GM23338 (cell line): ENCODE measurements around the gene RNGTT. TPM values are rescaled to one million over a fixed set of nuclear protein-coding genes. Genes with fewer than 3 reads are reported as not detected.
"Not testable (repeated sequence)": the region's sequence is repeated elsewhere in the genome, so short reads cannot be mapped to it uniquely, and the experiment has no call there.

ENCODE experiments used
- ATAC-seq: fragments of 200-7000 bp; cut with Tn5 transposase; 3 replicates; pipeline ENCODE4 v1.9.1; 2020
- DNase-seq: peaks from one replicate; pipeline ENCODE4 v3.0.0-alpha.2; 2015; ENCODE audit warnings: low spot score
- H2AFZ ChIP-seq: fragments of 200-600 bp; sonication (generic); 2 replicates; pipeline ENCODE4 v1.8.0; 2016; ENCODE audit warnings: antibody characterized with exemption, mild to moderate bottlenecking, moderate library complexity
- H3F3A ChIP-seq: fragments of 200-600 bp; sonication (generic); replicated peaks from 2 replicates; pipeline ENCODE4 v1.8.0; 2017; ENCODE audit warnings: antibody characterized with exemption, mixed run types, low read depth
- H3K27ac ChIP-seq: fragments of 200-600 bp; sonication (generic); 2 replicates; pipeline ENCODE4 v1.6.1; 2016; ENCODE audit warnings: low read depth
- H3K27me3 ChIP-seq: fragments of 200-600 bp; sonication (generic); 2 replicates; pipeline ENCODE4 v1.8.0; 2016; ENCODE audit warnings: mild to moderate bottlenecking, mixed run types, moderate library complexity; ENCODE audit not compliant: insufficient read depth
- H3K36me3 ChIP-seq: fragments of 200-600 bp; sonication (generic); 2 replicates; pipeline ENCODE4 v1.8.0; 2016; ENCODE audit warnings: mild to moderate bottlenecking; ENCODE audit not compliant: insufficient read depth
- H3K4me1 ChIP-seq: fragments of 200-600 bp; sonication (generic); 2 replicates; pipeline ENCODE4 v1.8.0; 2016; ENCODE audit warnings: mild to moderate bottlenecking, moderate library complexity; ENCODE audit not compliant: insufficient read depth
- H3K4me2 ChIP-seq: fragments of 200-600 bp; sonication (generic); 2 replicates; pipeline ENCODE4 v1.7.1; 2017; ENCODE audit warnings: mixed run types
- H3K4me3 ChIP-seq: fragments of 200-600 bp; sonication (generic); 2 replicates; pipeline ENCODE4 v1.6.1; 2016; ENCODE audit warnings: mixed run types
- H3K79me2 ChIP-seq: fragments of 200-600 bp; sonication (generic); replicated peaks from 2 replicates; pipeline ENCODE4 v1.8.0; 2017; ENCODE audit warnings: mild to moderate bottlenecking; ENCODE audit not compliant: insufficient read depth
- H3K9me2 ChIP-seq: fragments of 200-600 bp; sonication (generic); 2 replicates; pipeline ENCODE4 v1.8.0; 2017; ENCODE audit not compliant: insufficient read depth
- H4K20me1 ChIP-seq: fragments of 200-600 bp; sonication (generic); replicated peaks from 2 replicates; pipeline ENCODE4 v1.8.0; 2017; ENCODE audit warnings: mild to moderate bottlenecking; ENCODE audit not compliant: insufficient read depth
- H3K27ac Mint-ChIP-seq: 2 replicates; pipeline ENCODE4 v1.8.0; 2020; ENCODE audit warnings: inconsistent platforms, mild to moderate bottlenecking, moderate library complexity, mixed read lengths
- H3K27me3 Mint-ChIP-seq: 3 replicates; pipeline ENCODE4 v1.8.0; 2022; ENCODE audit warnings: low read depth, mild to moderate bottlenecking, moderate library complexity, mixed read lengths, inconsistent platforms; ENCODE audit not compliant: insufficient read depth, poor library complexity
- H3K36me3 Mint-ChIP-seq: 3 replicates; pipeline ENCODE4 v1.8.0; 2021; ENCODE audit warnings: low read depth, mild to moderate bottlenecking, inconsistent platforms, moderate library complexity, mixed read lengths
- H3K4me1 Mint-ChIP-seq: 3 replicates; pipeline ENCODE4 v1.8.0; 2020; ENCODE audit warnings: mild to moderate bottlenecking, inconsistent platforms, mixed read lengths
- H3K4me3 Mint-ChIP-seq: 3 replicates; pipeline ENCODE4 v1.8.0; 2021; ENCODE audit warnings: moderate library complexity, mild to moderate bottlenecking, inconsistent platforms, mixed read lengths
- H3K9me3 Mint-ChIP-seq: 3 replicates; pipeline ENCODE4 v1.8.0; 2020; ENCODE audit warnings: moderate library complexity, mild to moderate bottlenecking, inconsistent platforms, mixed read lengths
- EZH2 ChIP-seq: fragments of 200-600 bp; sonication (generic); IDR thresholded peaks from one replicate; pipeline ENCODE4 v1.8.0; 2017; ENCODE audit warnings: antibody characterized with exemption, mild to moderate bottlenecking, low read depth; ENCODE audit not compliant: unreplicated experiment
- EZH2phosphoT487 ChIP-seq: fragments of 200-600 bp; sonication (generic); IDR thresholded peaks from one replicate; pipeline ENCODE4 v1.8.1; 2018; ENCODE audit warnings: antibody characterized with exemption; ENCODE audit not compliant: unreplicated experiment
- JUNB ChIP-seq: IDR thresholded peaks from one replicate; pipeline ENCODE4 v1.6.1; 2016; ENCODE audit warnings: antibody characterized with exemption; ENCODE audit not compliant: unreplicated experiment
- NANOG ChIP-seq: IDR thresholded peaks from 2 replicates; pipeline ENCODE4 v1.6.1; 2016; ENCODE audit warnings: antibody characterized with exemption, borderline replicate concordance
- POLR2AphosphoS5 ChIP-seq: IDR thresholded peaks from 2 replicates; pipeline ENCODE4 v1.6.1; 2016; ENCODE audit warnings: antibody characterized with exemption, low read depth
- STAT1 ChIP-seq: IDR thresholded peaks from one replicate; pipeline ENCODE4 v1.6.1; 2016; ENCODE audit warnings: antibody characterized with exemption; ENCODE audit not compliant: unreplicated experiment
- ZNF331 ChIP-seq: fragments of 250-450 bp; sonication (Bioruptor Pico); IDR thresholded peaks from 2 replicates; pipeline ENCODE4 v1.5.0; 2020; ENCODE audit warnings: low read depth, mild to moderate bottlenecking, moderate library complexity
- polyA plus RNA-seq: library from polyadenylated mRNA; unstranded; fragments of >200 nt; fragmentation: Nextera tagmentation; extraction: Ambion mirVana; gene quantifications from 2 replicates; pipeline ENCODE4 v1.2.1, GENCODE V29; 2016
- total RNA-seq: library from RNA; depleted of rRNA; stranded (reverse); fragments of >200 nt; shearing (Covaris generic); gene quantifications from 2 replicates; pipeline ENCODE4 v1.2.3, GENCODE V29; 2014
- TF ChIP-seq, protein P1 (sequence below), 2 experiments: fragments of 200-600 bp in 1 of 2; sonication (generic) in 1 of 2; conservative IDR thresholded peaks; 2 replicates each; pipeline versions ENCODE4 v1.5.1 to v1.6.1; 2016 to 2017; ENCODE audit warnings: antibody characterized with exemption in 2 of 2, low read depth in 2 of 2, mild to moderate bottlenecking in 2 of 2, moderate library complexity in 1 of 2
- TF ChIP-seq, protein P2 (sequence below): fragments of 250-450 bp; sonication (Bioruptor Pico); IDR thresholded peaks from 2 replicates; pipeline ENCODE4 v1.5.0; 2020; ENCODE audit warnings: mild to moderate bottlenecking, moderate library complexity

RNGTT gene
- total and polyA plus RNA-seq, 2 experiments from 2014 or later: 11.2 to 29.2 TPM

GRCh38 chr6:88716399-88716798 is 247.0 kb downstream of the RNGTT start:
- not testable (repeated sequence) for DNase-seq, H3K27ac ChIP-seq, H3K27ac Mint-ChIP-seq, H2AFZ ChIP-seq, H4K20me1 ChIP-seq, H3F3A ChIP-seq, H3K9me3 Mint-ChIP-seq, ATAC-seq, H3K36me3 ChIP-seq, H3K27me3 ChIP-seq, H3K4me3 Mint-ChIP-seq, H3K9me2 ChIP-seq, H3K4me2 ChIP-seq, H3K4me3 ChIP-seq, H3K79me2 ChIP-seq, H3K36me3 Mint-ChIP-seq, H3K27me3 Mint-ChIP-seq
- peaks cover 12% of the 10 kb centered on the region for H3K4me1 ChIP-seq
- peaks cover 10% of the 10 kb centered on the region; the same call in 2 of the 3 replicates for H3K4me1 Mint-ChIP-seq

- H3K9me2 ChIP-seq: no peaks in the 10 kb centered on the region
- DNase-seq: no peak
- no peak overlapping the region for H3K27ac Mint-ChIP-seq
- no peaks in the 10 kb centered on the region for H3K9me3 Mint-ChIP-seq
- no peaks in the 10 kb centered on the region for H3K4me1 ChIP-seq
- H2AFZ ChIP-seq: no peak overlapping the region
- H3F3A ChIP-seq: no peaks in the 10 kb centered on the region
- H3K4me3 ChIP-seq: no peak overlapping the region
- H3K27me3 ChIP-seq: no peaks in the 10 kb centered on the region
- H3K27me3 Mint-ChIP-seq: peaks cover 2% of the 10 kb centered on the region
- no peak overlapping the region for H3K4me2 ChIP-seq
- no peak overlapping the region for H3K4me3 Mint-ChIP-seq
- TF ChIP-seq NANOG: no peak
- TF ChIP-seq POLR2AphosphoS5: no peak
- TF ChIP-seq, protein P1, sequence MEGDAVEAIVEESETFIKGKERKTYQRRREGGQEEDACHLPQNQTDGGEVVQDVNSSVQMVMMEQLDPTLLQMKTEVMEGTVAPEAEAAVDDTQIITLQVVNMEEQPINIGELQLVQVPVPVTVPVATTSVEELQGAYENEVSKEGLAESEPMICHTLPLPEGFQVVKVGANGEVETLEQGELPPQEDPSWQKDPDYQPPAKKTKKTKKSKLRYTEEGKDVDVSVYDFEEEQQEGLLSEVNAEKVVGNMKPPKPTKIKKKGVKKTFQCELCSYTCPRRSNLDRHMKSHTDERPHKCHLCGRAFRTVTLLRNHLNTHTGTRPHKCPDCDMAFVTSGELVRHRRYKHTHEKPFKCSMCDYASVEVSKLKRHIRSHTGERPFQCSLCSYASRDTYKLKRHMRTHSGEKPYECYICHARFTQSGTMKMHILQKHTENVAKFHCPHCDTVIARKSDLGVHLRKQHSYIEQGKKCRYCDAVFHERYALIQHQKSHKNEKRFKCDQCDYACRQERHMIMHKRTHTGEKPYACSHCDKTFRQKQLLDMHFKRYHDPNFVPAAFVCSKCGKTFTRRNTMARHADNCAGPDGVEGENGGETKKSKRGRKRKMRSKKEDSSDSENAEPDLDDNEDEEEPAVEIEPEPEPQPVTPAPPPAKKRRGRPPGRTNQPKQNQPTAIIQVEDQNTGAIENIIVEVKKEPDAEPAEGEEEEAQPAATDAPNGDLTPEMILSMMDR (conservative IDR thresholded peaks at IDR 0.05; ENCODE audit: low read depth in 2 of 2): no peak
- no peak for TF ChIP-seq EZH2phosphoT487
- TF ChIP-seq EZH2: no peak
- no peak for TF ChIP-seq ZNF331
- no peak for TF ChIP-seq JUNB
- TF ChIP-seq STAT1: no peak
- TF ChIP-seq, protein P2, sequence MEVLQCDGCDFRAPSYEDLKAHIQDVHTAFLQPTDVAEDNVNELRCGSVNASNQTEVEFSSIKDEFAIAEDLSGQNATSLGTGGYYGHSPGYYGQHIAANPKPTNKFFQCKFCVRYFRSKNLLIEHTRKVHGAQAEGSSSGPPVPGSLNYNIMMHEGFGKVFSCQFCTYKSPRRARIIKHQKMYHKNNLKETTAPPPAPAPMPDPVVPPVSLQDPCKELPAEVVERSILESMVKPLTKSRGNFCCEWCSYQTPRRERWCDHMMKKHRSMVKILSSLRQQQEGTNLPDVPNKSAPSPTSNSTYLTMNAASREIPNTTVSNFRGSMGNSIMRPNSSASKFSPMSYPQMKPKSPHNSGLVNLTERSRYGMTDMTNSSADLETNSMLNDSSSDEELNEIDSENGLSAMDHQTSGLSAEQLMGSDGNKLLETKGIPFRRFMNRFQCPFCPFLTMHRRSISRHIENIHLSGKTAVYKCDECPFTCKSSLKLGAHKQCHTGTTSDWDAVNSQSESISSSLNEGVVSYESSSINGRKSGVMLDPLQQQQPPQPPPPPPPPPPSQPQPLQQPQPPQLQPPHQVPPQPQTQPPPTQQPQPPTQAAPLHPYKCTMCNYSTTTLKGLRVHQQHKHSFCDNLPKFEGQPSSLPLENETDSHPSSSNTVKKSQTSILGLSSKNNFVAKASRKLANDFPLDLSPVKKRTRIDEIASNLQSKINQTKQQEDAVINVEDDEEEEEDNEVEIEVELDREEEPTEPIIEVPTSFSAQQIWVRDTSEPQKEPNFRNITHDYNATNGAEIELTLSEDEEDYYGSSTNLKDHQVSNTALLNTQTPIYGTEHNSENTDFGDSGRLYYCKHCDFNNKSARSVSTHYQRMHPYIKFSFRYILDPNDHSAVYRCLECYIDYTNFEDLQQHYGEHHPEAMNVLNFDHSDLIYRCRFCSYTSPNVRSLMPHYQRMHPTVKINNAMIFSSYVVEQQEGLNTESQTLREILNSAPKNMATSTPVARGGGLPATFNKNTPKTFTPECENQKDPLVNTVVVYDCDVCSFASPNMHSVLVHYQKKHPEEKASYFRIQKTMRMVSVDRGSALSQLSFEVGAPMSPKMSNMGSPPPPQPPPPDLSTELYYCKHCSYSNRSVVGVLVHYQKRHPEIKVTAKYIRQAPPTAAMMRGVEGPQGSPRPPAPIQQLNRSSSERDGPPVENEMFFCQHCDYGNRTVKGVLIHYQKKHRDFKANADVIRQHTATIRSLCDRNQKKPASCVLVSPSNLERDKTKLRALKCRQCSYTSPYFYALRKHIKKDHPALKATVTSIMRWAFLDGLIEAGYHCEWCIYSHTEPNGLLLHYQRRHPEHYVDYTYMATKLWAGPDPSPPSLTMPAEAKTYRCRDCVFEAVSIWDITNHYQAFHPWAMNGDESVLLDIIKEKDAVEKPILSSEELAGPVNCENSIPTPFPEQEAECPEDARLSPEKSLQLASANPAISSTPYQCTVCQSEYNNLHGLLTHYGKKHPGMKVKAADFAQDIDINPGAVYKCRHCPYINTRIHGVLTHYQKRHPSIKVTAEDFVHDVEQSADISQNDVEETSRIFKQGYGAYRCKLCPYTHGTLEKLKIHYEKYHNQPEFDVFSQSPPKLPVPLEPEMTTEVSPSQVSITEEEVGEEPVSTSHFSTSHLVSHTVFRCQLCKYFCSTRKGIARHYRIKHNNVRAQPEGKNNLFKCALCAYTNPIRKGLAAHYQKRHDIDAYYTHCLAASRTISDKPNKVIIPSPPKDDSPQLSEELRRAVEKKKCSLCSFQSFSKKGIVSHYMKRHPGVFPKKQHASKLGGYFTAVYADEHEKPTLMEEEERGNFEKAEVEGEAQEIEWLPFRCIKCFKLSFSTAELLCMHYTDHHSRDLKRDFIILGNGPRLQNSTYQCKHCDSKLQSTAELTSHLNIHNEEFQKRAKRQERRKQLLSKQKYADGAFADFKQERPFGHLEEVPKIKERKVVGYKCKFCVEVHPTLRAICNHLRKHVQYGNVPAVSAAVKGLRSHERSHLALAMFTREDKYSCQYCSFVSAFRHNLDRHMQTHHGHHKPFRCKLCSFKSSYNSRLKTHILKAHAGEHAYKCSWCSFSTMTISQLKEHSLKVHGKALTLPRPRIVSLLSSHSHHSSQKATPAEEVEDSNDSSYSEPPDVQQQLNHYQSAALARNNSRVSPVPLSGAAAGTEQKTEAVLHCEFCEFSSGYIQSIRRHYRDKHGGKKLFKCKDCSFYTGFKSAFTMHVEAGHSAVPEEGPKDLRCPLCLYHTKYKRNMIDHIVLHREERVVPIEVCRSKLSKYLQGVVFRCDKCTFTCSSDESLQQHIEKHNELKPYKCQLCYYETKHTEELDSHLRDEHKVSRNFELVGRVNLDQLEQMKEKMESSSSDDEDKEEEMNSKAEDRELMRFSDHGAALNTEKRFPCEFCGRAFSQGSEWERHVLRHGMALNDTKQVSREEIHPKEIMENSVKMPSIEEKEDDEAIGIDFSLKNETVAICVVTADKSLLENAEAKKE (CRISPR knock-in tag): no peak
- no peaks in the 10 kb centered on the region for H3K79me2 ChIP-seq
- peaks cover 3% of the 10 kb centered on the region; the same call in 1 of the 3 replicates for H3K36me3 Mint-ChIP-seq
- H4K20me1 ChIP-seq: no peaks in the 10 kb centered on the region
- no peak overlapping the region for H3K27ac ChIP-seq
- H3K36me3 ChIP-seq: no peaks in the 10 kb centered on the region
- no peaks in the 10 kb centered on the region for H3K4me1 Mint-ChIP-seq
- no peak for ATAC-seq
These were observed 251.0 kb downstream of the RNGTT start for GRCh38 chr6:88712243-88712936.
